ENCODE data around the gene SLC30A5. TPM values are rescaled to one million over a fixed set of nuclear protein-coding genes. Genes with fewer than 3 reads are reported as not detected.

Gene SLC30A5
- total and polyA plus RNA-seq, 9 of the 15 experiments (the other 6 are each of a cell fraction or from before 2014, with no cell fraction given): 22.9 to 86.8 (median 62.5) TPM

- intact Hi-C loops (cut with micrococcal nuclease) (loop anchor here (2.0 to 5.0 kb wide), 2 partner anchors 47 to 142 kb away; partner anchors contain the start of gene CDK7), in situ Hi-C loops (cut with MboI) (no loop called here)
- Histone ChIP-seq H3K4me1 (replicated peaks in 1 of 2; ENCODE audit: control insufficient read depth in 2 of 2, insufficient read depth in 2 of 2, low read length in 2 of 2) (peaks cover 13 to 17% of the 10 kb centered on the region in 2 experiments), H3K79me2 (ENCODE audit: control insufficient read depth, insufficient read depth, low read length) (peaks cover 13% of the 10 kb centered on the region), H3K4me3 (no peak overlapping the region), H2AFZ (ENCODE audit: low read depth, low read length) (no peak overlapping the region; the same call in 1 of the 2 replicates), H3K9ac (ENCODE audit: insufficient read depth in 1 of 2, low read depth in 2 of 2, low read length in 2 of 2) (no peak overlapping the region), H3K9me3 (replicated peaks; ENCODE audit: control insufficient read depth, insufficient read depth, low read depth, low read length) (no peaks in the 10 kb centered on the region; the same call in 1 of the 2 replicates), H3K9me1 (ENCODE audit: control insufficient read depth, insufficient read depth, low read length) (no peaks in the 10 kb centered on the region), H3K4me2 (ENCODE audit: insufficient read depth, low read length) (no peak overlapping the region), H4K20me1 (replicated peaks; ENCODE audit: control insufficient read depth, insufficient read depth, low read length) (no peaks in the 10 kb centered on the region), H3K27ac (ENCODE audit: extremely low read depth, low read depth, low read length) (no peak overlapping the region), H3K36me3 (ENCODE audit: control insufficient read depth, insufficient read depth, low read length) (peaks cover under 1% of the 10 kb centered on the region; the same call in 2 of the 3 replicates), H3K27me3 (ENCODE audit: control insufficient read depth in 2 of 2, insufficient read depth in 2 of 2, low read length in 2 of 2) (no peaks in the 10 kb centered on the region)
- POLR2A ChIA-PET: interaction anchor here (0.6 kb wide), 1 partner anchor 259 kb away, joined by 5 read pairs; no protein-coding TSS in a partner anchor
- DNase-seq (ENCODE audit: extremely low read depth in 1 of 4, low spot score in 3 of 4) (no peak), ATAC-seq (no peak), FAIRE-seq (no peak)
- TF ChIP-seq, protein P1, sequence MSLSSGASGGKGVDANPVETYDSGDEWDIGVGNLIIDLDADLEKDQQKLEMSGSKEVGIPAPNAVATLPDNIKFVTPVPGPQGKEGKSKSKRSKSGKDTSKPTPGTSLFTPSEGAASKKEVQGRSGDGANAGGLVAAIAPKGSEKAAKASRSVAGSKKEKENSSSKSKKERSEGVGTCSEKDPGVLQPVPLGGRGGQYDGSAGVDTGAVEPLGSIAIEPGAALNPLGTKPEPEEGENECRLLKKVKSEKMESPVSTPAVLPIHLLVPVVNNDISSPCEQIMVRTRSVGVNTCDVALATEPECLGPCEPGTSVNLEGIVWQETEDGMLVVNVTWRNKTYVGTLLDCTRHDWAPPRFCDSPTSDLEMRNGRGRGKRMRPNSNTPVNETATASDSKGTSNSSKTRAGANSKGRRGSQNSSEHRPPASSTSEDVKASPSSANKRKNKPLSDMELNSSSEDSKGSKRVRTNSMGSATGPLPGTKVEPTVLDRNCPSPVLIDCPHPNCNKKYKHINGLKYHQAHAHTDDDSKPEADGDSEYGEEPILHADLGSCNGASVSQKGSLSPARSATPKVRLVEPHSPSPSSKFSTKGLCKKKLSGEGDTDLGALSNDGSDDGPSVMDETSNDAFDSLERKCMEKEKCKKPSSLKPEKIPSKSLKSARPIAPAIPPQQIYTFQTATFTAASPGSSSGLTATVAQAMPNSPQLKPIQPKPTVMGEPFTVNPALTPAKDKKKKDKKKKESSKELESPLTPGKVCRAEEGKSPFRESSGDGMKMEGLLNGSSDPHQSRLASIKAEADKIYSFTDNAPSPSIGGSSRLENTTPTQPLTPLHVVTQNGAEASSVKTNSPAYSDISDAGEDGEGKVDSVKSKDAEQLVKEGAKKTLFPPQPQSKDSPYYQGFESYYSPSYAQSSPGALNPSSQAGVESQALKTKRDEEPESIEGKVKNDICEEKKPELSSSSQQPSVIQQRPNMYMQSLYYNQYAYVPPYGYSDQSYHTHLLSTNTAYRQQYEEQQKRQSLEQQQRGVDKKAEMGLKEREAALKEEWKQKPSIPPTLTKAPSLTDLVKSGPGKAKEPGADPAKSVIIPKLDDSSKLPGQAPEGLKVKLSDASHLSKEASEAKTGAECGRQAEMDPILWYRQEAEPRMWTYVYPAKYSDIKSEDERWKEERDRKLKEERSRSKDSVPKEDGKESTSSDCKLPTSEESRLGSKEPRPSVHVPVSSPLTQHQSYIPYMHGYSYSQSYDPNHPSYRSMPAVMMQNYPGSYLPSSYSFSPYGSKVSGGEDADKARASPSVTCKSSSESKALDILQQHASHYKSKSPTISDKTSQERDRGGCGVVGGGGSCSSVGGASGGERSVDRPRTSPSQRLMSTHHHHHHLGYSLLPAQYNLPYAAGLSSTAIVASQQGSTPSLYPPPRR (CRISPR knock-in tag; IDR thresholded peaks at IDR 0.05; ENCODE audit: borderline replicate concordance): no peak
- TF ChIP-seq ELK1 (CRISPR knock-in tag; IDR thresholded peaks at IDR 0.05) (no peak), NFIC (IDR thresholded peaks at IDR 0.05) (peak; percentile 52; the same call in 1 of the 2 replicates), BRF2 (IDR thresholded peaks at IDR 0.05; ENCODE audit: borderline replicate concordance, insufficient read depth, insufficient read length) (no peak), ZBTB2 (IDR thresholded peaks at IDR 0.05) (no peak), ZFP30 (CRISPR knock-in tag; IDR thresholded peaks at IDR 0.05; ENCODE audit: borderline replicate concordance) (no peak), TCF7L2 (IDR thresholded peaks at IDR 0.05; ENCODE audit: low read depth, low read length) (no peak), ESRRA (IDR thresholded peaks at IDR 0.05; ENCODE audit: borderline replicate concordance, low read depth) (no peak)
- CTCF ChIA-PET (ENCODE audit: low intra/inter-chr PET ratio): no interaction called here
- 68% methylated on average over 3 of the region's 3 CpGs for WGBS (ENCODE audit: insufficient coverage, low coverage, missing lambda C conversion rate)
- no TSS peak for BruUV-seq (replicated peaks)
Measured at GRCh38 chr5:69090158-69090557, 3.7 kb upstream of the SLC30A5 start.
